HepG2 (cell line): ENCODE data around the gene CTRB2. TPM values are rescaled to one million over a fixed set of nuclear protein-coding genes. Genes with fewer than 3 reads are reported as not detected.

ENCODE experiments used
- BORCS8-MEF2B ChIP-seq: sonication (generic); formaldehyde crosslinking; IDR thresholded peaks from 2 replicates; pipeline ENCODE4 v1.8.0; 2022; ENCODE audit warnings: mild to moderate bottlenecking, missing genetic modification reagents
- CHCHD3 ChIP-seq: sonication (generic); formaldehyde crosslinking; IDR thresholded peaks from 2 replicates; pipeline ENCODE4 v1.8.0; 2022; ENCODE audit warnings: mild to moderate bottlenecking, missing genetic modification reagents, moderate library complexity
- FOXK1 ChIP-seq: sonication (generic); formaldehyde crosslinking; IDR thresholded peaks from 2 replicates; pipeline ENCODE4 v1.4.0; 2020; ENCODE audit warnings: low read depth, missing genetic modification reagents, borderline replicate concordance
- GPN1 ChIP-seq: sonication (generic); formaldehyde crosslinking; IDR thresholded peaks from 2 replicates; pipeline ENCODE4 v1.5.1; 2020; ENCODE audit warnings: missing genetic modification reagents, borderline replicate concordance
- PITX1 ChIP-seq: sonication (generic); formaldehyde crosslinking; IDR thresholded peaks from 2 replicates; pipeline ENCODE4 v1.5.1; 2020; ENCODE audit warnings: mild to moderate bottlenecking, missing genetic modification reagents
- RXRA ChIP-seq: sonication (generic); formaldehyde crosslinking; IDR thresholded peaks from 2 replicates; pipeline ENCODE4 v1.5.1; 2020; ENCODE audit warnings: missing genetic modification reagents
- SMARCC2 ChIP-seq: fragments of 450-650 bp; IDR thresholded peaks from 2 replicates; pipeline ENCODE4 v1.6.1; 2017; ENCODE audit warnings: antibody characterized with exemption, mild to moderate bottlenecking
- SOX6 ChIP-seq, 2 experiments: fragments of 450-650 bp in 1 of 2; sonication (generic) in 1 of 2; formaldehyde crosslinking in 1 of 2; IDR thresholded peaks; 2 replicates each; pipeline versions ENCODE4 v1.4.0 to v1.6.1; 2017 to 2020; ENCODE audit warnings: antibody characterized with exemption in 1 of 2, mild to moderate bottlenecking in 1 of 2, missing genetic modification reagents in 1 of 2
- SPEN ChIP-seq: sonication (generic); formaldehyde crosslinking; IDR thresholded peaks from 2 replicates; pipeline ENCODE4 v1.5.1; 2020; ENCODE audit warnings: low read depth, mild to moderate bottlenecking, missing genetic modification reagents
- ZFYVE20 ChIP-seq: sonication (generic); formaldehyde crosslinking; IDR thresholded peaks from 2 replicates; pipeline ENCODE4 v1.8.0; 2023; ENCODE audit warnings: low read depth, mild to moderate bottlenecking, moderate library complexity, missing genetic modification reagents, borderline replicate concordance
- ZMAT3 ChIP-seq: sonication (generic); formaldehyde crosslinking; conservative IDR thresholded peaks from 2 replicates; pipeline ENCODE4 v1.7.0; 2021; ENCODE audit warnings: missing genetic modification reagents
- ZNF562 ChIP-seq: sonication (generic); formaldehyde crosslinking; IDR thresholded peaks from 2 replicates; pipeline ENCODE4 v1.8.0; 2022; ENCODE audit warnings: missing genetic modification reagents, borderline replicate concordance
- ZNF569 ChIP-seq: sonication (generic); formaldehyde crosslinking; IDR thresholded peaks from 2 replicates; pipeline ENCODE4 v1.5.0; 2020; ENCODE audit warnings: mild to moderate bottlenecking, missing genetic modification reagents, moderate library complexity, borderline replicate concordance
- polyA plus RNA-seq, 8 experiments: library from polyadenylated mRNA; depleted of rRNA in 3 of 8; stranded (reverse) in 7 of 8; unstranded in 1 of 8; fragments of >200 nt; fragmentation: Illumina TruSeq in 4 of 8; extraction: Trizol in 4 of 8; gene quantifications; 2 replicates each; pipeline versions ENCODE4 v1.2.1 to v1.2.3, GENCODE V29; 2011 to 2016; ENCODE audit warnings: low read depth in 4 of 8, missing spikeins in 1 of 8, mixed read lengths in 1 of 8; ENCODE audit not compliant: insufficient read depth in 1 of 8
- total RNA-seq, 5 experiments: library from RNA; depleted of rRNA; stranded (reverse); fragments of >200 nt; fragmentation: Illumina TruSeq; extraction: Trizol; gene quantifications; 2 replicates each; pipeline ENCODE4 v1.2.3, GENCODE V29; 2016; ENCODE audit warnings: low read depth in 1 of 5
- TF ChIP-seq, protein P1 (sequence below): sonication (generic); formaldehyde crosslinking; IDR thresholded peaks from 2 replicates; pipeline ENCODE4 v1.5.0; 2020; ENCODE audit warnings: missing genetic modification reagents
- TF ChIP-seq, protein P2 (sequence below): sonication (generic); formaldehyde crosslinking; IDR thresholded peaks from 2 replicates; pipeline ENCODE4 v1.4.0; 2020; ENCODE audit warnings: missing genetic modification reagents
- TF ChIP-seq, protein P3 (sequence below): sonication (generic); formaldehyde crosslinking; IDR thresholded peaks from 2 replicates; pipeline ENCODE4 v1.5.1; 2020; ENCODE audit warnings: mild to moderate bottlenecking, missing genetic modification reagents
- TF ChIP-seq, protein P4 (sequence below): sonication (generic); formaldehyde crosslinking; IDR thresholded peaks from 2 replicates; pipeline ENCODE4 v1.4.0; 2020; ENCODE audit warnings: missing genetic modification reagents, mild to moderate bottlenecking, borderline replicate concordance

CTRB2 gene
- total and polyA plus RNA-seq, 2 of the 13 experiments (the other 11 are each of a cell fraction or from before 2014, with no cell fraction given) = 0.13 TPM; not detected in 1

DNA sequence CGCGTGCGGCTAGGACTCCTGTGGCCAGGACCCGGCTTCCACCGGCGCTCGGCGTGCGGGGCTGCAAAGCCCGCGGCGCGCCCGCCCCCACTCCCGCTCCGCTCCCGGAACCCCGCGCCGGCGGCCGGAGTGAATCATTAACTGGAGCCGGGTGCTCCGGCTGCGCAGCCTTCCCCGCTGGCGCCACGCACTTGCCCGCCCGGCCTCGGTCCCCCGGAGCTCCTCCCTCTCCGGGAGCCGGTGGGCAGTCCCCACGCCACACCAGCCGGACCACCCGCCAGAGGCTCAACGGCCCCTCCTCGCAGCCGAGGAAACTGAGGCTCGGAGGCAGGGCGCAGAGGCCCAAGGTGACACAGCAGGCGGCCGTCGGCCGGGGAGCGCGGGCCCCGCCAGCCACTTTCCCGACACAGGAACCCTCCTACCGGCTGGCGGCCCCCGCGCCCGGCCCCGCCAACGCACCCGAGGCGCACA, 43.9 kb upstream of the CTRB2 start (continued):
- TF ChIP-seq CHCHD3 (CRISPR knock-in tag) = no peak
- TF ChIP-seq ZNF562 (CRISPR knock-in tag) = no peak
- TF ChIP-seq PITX1 = peak; percentile 10; the same call in 1 of the 2 replicates
- TF ChIP-seq BORCS8-MEF2B (CRISPR knock-in tag) = peak; percentile 52; the same call in 1 of the 2 replicates
- no peak for TF ChIP-seq ZMAT3
- no peak for TF ChIP-seq SMARCC2
- TF ChIP-seq SOX6 (IDR thresholded peaks at IDR 0.05) = no peak
- TF ChIP-seq SOX6 (CRISPR knock-in tag; IDR thresholded peaks at IDR 0.05) = 0 out of 2 replicates have a peak, but pooled peaks have one; percentile 7
- TF ChIP-seq FOXK1 (CRISPR knock-in tag) = no peak
- TF ChIP-seq, protein P1, sequence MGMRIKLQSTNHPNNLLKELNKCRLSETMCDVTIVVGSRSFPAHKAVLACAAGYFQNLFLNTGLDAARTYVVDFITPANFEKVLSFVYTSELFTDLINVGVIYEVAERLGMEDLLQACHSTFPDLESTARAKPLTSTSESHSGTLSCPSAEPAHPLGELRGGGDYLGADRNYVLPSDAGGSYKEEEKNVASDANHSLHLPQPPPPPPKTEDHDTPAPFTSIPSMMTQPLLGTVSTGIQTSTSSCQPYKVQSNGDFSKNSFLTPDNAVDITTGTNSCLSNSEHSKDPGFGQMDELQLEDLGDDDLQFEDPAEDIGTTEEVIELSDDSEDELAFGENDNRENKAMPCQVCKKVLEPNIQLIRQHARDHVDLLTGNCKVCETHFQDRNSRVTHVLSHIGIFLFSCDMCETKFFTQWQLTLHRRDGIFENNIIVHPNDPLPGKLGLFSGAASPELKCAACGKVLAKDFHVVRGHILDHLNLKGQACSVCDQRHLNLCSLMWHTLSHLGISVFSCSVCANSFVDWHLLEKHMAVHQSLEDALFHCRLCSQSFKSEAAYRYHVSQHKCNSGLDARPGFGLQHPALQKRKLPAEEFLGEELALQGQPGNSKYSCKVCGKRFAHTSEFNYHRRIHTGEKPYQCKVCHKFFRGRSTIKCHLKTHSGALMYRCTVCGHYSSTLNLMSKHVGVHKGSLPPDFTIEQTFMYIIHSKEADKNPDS (CRISPR knock-in tag) = no peak
- no peak for TF ChIP-seq RXRA (CRISPR knock-in tag)
- no peak for TF ChIP-seq GPN1
- no peak for TF ChIP-seq ZFYVE20 (CRISPR knock-in tag)
- TF ChIP-seq SPEN (CRISPR knock-in tag) = no peak
- TF ChIP-seq, protein P2, sequence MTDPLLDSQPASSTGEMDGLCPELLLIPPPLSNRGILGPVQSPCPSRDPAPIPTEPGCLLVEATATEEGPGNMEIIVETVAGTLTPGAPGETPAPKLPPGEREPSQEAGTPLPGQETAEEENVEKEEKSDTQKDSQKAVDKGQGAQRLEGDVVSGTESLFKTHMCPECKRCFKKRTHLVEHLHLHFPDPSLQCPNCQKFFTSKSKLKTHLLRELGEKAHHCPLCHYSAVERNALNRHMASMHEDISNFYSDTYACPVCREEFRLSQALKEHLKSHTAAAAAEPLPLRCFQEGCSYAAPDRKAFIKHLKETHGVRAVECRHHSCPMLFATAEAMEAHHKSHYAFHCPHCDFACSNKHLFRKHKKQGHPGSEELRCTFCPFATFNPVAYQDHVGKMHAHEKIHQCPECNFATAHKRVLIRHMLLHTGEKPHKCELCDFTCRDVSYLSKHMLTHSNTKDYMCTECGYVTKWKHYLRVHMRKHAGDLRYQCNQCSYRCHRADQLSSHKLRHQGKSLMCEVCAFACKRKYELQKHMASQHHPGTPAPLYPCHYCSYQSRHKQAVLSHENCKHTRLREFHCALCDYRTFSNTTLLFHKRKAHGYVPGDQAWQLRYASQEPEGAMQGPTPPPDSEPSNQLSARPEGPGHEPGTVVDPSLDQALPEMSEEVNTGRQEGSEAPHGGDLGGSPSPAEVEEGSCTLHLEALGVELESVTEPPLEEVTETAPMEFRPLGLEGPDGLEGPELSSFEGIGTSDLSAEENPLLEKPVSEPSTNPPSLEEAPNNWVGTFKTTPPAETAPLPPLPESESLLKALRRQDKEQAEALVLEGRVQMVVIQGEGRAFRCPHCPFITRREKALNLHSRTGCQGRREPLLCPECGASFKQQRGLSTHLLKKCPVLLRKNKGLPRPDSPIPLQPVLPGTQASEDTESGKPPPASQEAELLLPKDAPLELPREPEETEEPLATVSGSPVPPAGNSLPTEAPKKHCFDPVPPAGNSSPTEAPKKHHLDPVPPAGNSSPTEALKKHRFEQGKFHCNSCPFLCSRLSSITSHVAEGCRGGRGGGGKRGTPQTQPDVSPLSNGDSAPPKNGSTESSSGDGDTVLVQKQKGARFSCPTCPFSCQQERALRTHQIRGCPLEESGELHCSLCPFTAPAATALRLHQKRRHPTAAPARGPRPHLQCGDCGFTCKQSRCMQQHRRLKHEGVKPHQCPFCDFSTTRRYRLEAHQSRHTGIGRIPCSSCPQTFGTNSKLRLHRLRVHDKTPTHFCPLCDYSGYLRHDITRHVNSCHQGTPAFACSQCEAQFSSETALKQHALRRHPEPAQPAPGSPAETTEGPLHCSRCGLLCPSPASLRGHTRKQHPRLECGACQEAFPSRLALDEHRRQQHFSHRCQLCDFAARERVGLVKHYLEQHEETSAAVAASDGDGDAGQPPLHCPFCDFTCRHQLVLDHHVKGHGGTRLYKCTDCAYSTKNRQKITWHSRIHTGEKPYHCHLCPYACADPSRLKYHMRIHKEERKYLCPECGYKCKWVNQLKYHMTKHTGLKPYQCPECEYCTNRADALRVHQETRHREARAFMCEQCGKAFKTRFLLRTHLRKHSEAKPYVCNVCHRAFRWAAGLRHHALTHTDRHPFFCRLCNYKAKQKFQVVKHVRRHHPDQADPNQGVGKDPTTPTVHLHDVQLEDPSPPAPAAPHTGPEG (CRISPR knock-in tag) = no peak
- no peak for TF ChIP-seq ZNF569 (CRISPR knock-in tag)
- TF ChIP-seq, protein P3, sequence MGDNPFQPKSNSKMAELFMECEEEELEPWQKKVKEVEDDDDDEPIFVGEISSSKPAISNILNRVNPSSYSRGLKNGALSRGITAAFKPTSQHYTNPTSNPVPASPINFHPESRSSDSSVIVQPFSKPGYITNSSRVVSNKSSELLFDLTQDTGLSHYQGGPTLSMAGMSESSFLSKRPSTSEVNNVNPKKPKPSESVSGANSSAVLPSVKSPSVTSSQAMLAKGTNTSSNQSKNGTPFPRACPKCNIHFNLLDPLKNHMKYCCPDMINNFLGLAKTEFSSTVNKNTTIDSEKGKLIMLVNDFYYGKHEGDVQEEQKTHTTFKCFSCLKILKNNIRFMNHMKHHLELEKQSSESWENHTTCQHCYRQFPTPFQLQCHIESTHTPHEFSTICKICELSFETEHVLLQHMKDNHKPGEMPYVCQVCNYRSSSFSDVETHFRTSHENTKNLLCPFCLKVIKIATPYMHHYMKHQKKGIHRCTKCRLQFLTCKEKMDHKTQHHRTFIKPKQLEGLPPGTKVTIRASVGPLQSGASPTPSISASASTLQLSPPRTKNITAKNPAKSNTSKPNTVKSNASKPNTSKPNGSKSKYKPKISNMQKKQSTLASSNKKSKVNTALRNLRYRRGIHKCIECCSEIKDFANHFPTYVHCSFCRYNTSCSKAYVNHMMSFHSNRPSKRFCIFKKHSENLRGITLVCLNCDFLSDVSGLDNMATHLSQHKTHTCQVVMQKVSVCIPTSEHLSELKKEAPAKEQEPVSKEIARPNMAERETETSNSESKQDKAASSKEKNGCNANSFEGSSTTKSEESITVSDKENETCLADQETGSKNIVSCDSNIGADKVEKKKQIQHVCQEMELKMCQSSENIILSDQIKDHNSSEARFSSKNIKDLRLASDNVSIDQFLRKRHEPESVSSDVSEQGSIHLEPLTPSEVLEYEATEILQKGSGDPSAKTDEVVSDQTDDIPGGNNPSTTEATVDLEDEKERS (CRISPR knock-in tag) = peak; percentile 8; the same call in 1 of the 2 replicates
- TF ChIP-seq, protein P4, sequence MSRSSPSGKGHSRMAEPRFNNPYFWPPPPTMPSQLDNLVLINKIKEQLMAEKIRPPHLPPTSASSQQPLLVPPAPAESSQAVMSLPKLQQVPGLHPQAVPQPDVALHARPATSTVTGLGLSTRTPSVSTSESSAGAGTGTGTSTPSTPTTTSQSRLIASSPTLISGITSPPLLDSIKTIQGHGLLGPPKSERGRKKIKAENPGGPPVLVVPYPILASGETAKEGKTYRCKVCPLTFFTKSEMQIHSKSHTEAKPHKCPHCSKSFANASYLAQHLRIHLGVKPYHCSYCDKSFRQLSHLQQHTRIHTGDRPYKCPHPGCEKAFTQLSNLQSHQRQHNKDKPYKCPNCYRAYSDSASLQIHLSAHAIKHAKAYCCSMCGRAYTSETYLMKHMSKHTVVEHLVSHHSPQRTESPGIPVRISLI (CRISPR knock-in tag) = no peak
